Heart right ventricle (tissue), 16 donors: ENCODE results near the gene HDDC3. TPM values are rescaled to one million over a fixed set of nuclear protein-coding genes. Genes with fewer than 3 reads are reported as not detected.

Source experiments
- ATAC-seq, 8 donors: fragments of 200-7000 bp; cut with Tn5 transposase; one replicate each; pipeline ENCODE4 v1.9.1; 2020; ENCODE audit warnings: mild to moderate bottlenecking in 8 of 8, moderate library complexity in 8 of 8, moderate number of reproducible peaks in 1 of 8
- DNase-seq, 2 donors: peaks; one replicate each; pipeline ENCODE4 v3.0.0-alpha.2; 2020
- H3K27ac ChIP-seq, 10 donors: fragments of 200-600 bp; sonication (generic) in 2 of 10; one replicate each; pipeline versions ENCODE4 v1.5.0 to v1.8.0; 2020 to 2022; ENCODE audit warnings: mild to moderate bottlenecking in 3 of 10
- H3K27me3 ChIP-seq, 7 donors: fragments of 200-600 bp; one replicate each; pipeline ENCODE4 v1.8.0; 2021 to 2022; ENCODE audit warnings: mild to moderate bottlenecking in 2 of 7
- H3K36me3 ChIP-seq, 9 donors: fragments of 200-600 bp; sonication (generic) in 1 of 9; one replicate each; pipeline versions ENCODE4 v1.5.0 to v1.8.0; 2020 to 2022; ENCODE audit warnings: mild to moderate bottlenecking in 2 of 9
- H3K4me1 ChIP-seq, 9 donors: fragments of 200-600 bp; sonication (generic) in 1 of 9; one replicate each; pipeline versions ENCODE4 v1.5.0 to v1.8.0; 2020 to 2022; ENCODE audit warnings: mild to moderate bottlenecking in 4 of 9
- H3K4me3 ChIP-seq, 10 donors: fragments of 200-600 bp; sonication (generic) in 2 of 10; one replicate each; pipeline versions ENCODE4 v1.5.0 to v1.8.0; 2020 to 2022; ENCODE audit warnings: mild to moderate bottlenecking in 7 of 10, moderate library complexity in 2 of 10
- H3K9me3 ChIP-seq, 11 donors: fragments of 200-600 bp in 10 of 11; sonication (generic) in 2 of 11; one replicate each; pipeline versions ENCODE4 v1.5.0 to v1.8.0; 2013 to 2022; ENCODE audit warnings: mild to moderate bottlenecking in 2 of 11, control low read depth in 1 of 11, moderate library complexity in 1 of 11
- WGBS, 2 donors: extraction: QIAGEN DNeasy Blood & Tissue Kit; methylation state at CpG; one replicate each; pipeline ENCODE4 v1.1.7; 2013; ENCODE audit warnings: inconsistent platforms in 1 of 2; 5-methylcytosine and 5-hydroxymethylcytosine counted together
- intact Hi-C, 10 donors: fragments of 100-400 bp; cut with DNase I; formaldehyde crosslinking; loops; one replicate each; pipeline versions ENCODE4 v1.11.1 to v1.14.2; 2022
- long read RNA-seq, 3 donors: library from polyadenylated mRNA; unstranded; transcript quantifications; one replicate each; pipeline ENCODE4 v2.0.0, GENCODE V29; 2020 to 2021
- polyA plus RNA-seq, 2 donors: library from polyadenylated mRNA; stranded (reverse); fragments of 200-250 nt; gene quantifications; one replicate each; pipeline ENCODE4 v1.2.3, GENCODE V29; 2013
- total RNA-seq, 10 donors: library from RNA; stranded (reverse); fragmentation: NEBNext Ultra II Directional in 3 of 10; extraction: Animal tissue kit (Norgen Biotek cat#: 25700) in 3 of 10; gene quantifications; one replicate each; pipeline versions ENCODE4 v1.2.1 to v1.2.4, GENCODE V29; 2021 to 2023
- TF ChIP-seq, protein P1 (sequence below), 9 donors: fragments of 200-600 bp; sonication (generic) in 2 of 9; IDR thresholded peaks; one replicate each; pipeline versions ENCODE4 v1.5.0 to v1.8.0; 2021 to 2022; ENCODE audit warnings: antibody characterized with exemption in 9 of 9, mild to moderate bottlenecking in 5 of 9, moderate library complexity in 1 of 9
- donor health status: Arrhythmogenic right ventricular cardiomyopathy.
- donor health status: ischemic (EF 13 %, LVEDD 7.1; RV severe dilation, severe dysfunction).
- donor health status: healthy with polysubstance abuse.
- donor health status: DM: no; HTN: yes; CAD: no.
- donor health status: DM: no; HTN: no; CAD: no.
- donor health status: ischemic (EF 25% LVEDD 6.9; RV normal size, moderate dysfunction).
- donor health status: ischemic (EF 25% LVEDD 5.7; RV mildly dilated, moderate dysfunction).
- donor health status: healthy.
- donor health status: DM: yes; HTN: yes; CAD: no.
- donor health status: Ischemic cardiomyopathy.
- donor health status: ischemic (EF 35%, LVEDD 5.7; RV mildly dilated, moderate dysfunction).
- donor health status: nonischemic (EF 11% LVEDD 7.7; RV severe dilation, severe dysfunction).
- donor health status: DM: yes; HTN: yes; CAD: no.
- donor health status: PGD.
- donor health status: ischemic (EF 29% LVEDD 5.4; RV normal size, mild dysfunction).
- donor health status: nonischemic (EF 23%, LVEDD 6.1; RV moderate dilation, normal function).

The HDDC3 gene, protein sequence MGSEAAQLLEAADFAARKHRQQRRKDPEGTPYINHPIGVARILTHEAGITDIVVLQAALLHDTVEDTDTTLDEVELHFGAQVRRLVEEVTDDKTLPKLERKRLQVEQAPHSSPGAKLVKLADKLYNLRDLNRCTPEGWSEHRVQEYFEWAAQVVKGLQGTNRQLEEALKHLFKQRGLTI
- 10 to 100 TPM; 10.7 to 18.2 (median 14.6) TPM for total RNA-seq
- 10 to 100 TPM; 15.3 to 18.0 TPM for polyA plus RNA-seq
- long read RNA-seq, donor 1, full-length matches to known transcripts, result 9 of 9 reads
- long read RNA-seq, donor 1, partial matches to known transcripts, result 0 of 9 reads
- long read RNA-seq, donor 1, other reads (novel, unspliced or antisense), result 0 of 9 reads
- long read RNA-seq, donor 2, transcript HDDC3-202 (4 exons, 1,880 nt), result major isoform, 10 of 15 reads
- long read RNA-seq, donor 2, partial matches to known transcripts, result 0 of 15 reads
- long read RNA-seq, donor 2, other reads (novel, unspliced or antisense), result 4 of 15 reads
- long read RNA-seq, donor 3, partial matches to known transcripts, result 0 of 12 reads
- long read RNA-seq, donor 3, other reads (novel, unspliced or antisense), result 4 of 12 reads

DNA sequence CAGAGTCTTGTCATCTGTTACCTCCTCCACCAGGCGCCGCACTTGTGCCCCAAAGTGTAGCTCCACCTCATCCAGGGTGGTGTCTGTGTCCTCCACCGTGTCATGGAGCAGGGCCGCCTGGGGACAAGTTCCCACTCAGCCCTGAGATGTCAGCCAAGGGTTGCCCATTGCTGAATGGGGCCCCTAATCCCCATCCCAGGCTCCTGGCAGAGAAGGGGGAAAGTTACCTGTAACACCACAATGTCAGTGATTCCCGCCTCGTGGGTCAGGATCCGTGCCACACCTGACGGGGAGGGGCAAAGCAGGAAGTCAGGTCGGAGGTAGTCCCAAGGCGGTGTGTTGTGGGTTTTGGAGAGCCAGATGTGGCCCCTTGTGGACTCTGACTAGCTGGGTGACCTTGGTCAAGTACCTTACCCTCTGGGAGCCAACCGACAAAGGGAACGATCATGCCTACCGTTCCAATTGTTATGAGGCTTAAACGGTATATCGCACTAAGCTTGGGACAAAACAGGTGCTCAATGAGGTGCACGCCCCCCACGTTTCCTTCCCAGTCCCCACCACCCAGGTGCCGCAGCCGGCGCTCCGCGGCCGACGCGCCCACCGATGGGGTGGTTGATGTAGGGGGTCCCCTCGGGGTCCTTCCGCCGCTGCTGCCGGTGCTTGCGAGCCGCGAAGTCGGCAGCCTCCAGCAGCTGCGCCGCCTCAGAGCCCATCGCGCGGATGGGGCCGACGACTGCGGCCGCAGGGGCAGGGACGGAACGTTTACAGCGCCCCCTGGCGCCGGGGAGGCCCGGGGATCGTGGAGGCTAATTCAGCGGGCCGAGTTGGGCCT lies at the start of gene HDDC3:
HDDC3 (minus strand) TSS at position 722 of the 832 bp plus-strand sequence; CDS start at position 713, 9 bp downstream.
- Histone ChIP-seq H3K9me3 (no peaks in the 10 kb centered on the region), H3K27me3 (no peaks in the 10 kb centered on the region), H3K4me3 (peak within 1 kb of the TSS; percentile 49 to 92 (median 78)), H3K4me1 (peaks cover 18 to 74% (median 53%) of the 10 kb centered on the region in 9 donors), H3K27ac (peak within 1 kb of the TSS; percentile 81 to 98 (median 96)), H3K36me3 (peaks cover 0 to 10% (median 0%) of the 10 kb centered on the region in 9 donors)
- 1 to 2% methylated on average over 52 of the region's 52 CpGs for WGBS, 2 donors
- TF ChIP-seq, protein P1, sequence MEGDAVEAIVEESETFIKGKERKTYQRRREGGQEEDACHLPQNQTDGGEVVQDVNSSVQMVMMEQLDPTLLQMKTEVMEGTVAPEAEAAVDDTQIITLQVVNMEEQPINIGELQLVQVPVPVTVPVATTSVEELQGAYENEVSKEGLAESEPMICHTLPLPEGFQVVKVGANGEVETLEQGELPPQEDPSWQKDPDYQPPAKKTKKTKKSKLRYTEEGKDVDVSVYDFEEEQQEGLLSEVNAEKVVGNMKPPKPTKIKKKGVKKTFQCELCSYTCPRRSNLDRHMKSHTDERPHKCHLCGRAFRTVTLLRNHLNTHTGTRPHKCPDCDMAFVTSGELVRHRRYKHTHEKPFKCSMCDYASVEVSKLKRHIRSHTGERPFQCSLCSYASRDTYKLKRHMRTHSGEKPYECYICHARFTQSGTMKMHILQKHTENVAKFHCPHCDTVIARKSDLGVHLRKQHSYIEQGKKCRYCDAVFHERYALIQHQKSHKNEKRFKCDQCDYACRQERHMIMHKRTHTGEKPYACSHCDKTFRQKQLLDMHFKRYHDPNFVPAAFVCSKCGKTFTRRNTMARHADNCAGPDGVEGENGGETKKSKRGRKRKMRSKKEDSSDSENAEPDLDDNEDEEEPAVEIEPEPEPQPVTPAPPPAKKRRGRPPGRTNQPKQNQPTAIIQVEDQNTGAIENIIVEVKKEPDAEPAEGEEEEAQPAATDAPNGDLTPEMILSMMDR (IDR thresholded peaks at IDR 0.05), result peak; percentile 92 to 99 (median 97)
- peak; percentile 58 to 74 (median 66) for ATAC-seq
- intact Hi-C loops, result loop anchor here in 7 of 10 donors (1.0 to 5.0 kb wide), 6 partner anchors 29 to 285 kb away; partner anchors contain the start of gene MAN2A2 (in 2 of the 7)
- peak; percentile 93 to 95 for DNase-seq

DNA sequence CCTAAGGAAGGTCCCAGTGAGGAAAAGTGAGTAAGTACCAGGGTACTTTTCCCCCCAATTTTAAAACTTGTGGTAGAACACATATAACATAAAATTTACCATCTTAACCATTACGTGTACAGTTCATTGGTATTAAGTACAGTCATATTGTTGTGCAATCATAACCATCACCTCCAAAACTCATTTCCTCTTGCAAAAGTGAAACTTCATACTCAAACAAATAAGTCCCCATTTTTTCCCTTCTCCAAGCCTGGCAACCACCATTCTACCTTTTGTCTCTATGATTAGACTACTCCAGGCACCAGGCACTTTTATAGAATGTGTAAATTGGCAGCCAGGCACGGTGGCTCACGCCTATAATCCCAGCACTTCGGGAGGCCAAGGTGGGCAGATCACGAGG lies 49.8 kb upstream of the HDDC3 start:
- Histone ChIP-seq H3K36me3 (peaks cover 0 to 63% (median 0%) of the 10 kb centered on the region in 9 donors), H3K9me3 (no peaks in the 10 kb centered on the region), H3K27me3 (no peaks in the 10 kb centered on the region), H3K4me3 (no peak overlapping the region), H3K4me1 (no peaks in the 10 kb centered on the region), H3K27ac (no peak overlapping the region)
- intact Hi-C loops, result no loop called here
- 94 to 97% methylated on average over 5 of the region's 5 CpGs for WGBS, 2 donors
- no peak for ATAC-seq
- TF ChIP-seq, protein P1 (IDR thresholded peaks at IDR 0.05), result no peak
- no peak for DNase-seq

DNA sequence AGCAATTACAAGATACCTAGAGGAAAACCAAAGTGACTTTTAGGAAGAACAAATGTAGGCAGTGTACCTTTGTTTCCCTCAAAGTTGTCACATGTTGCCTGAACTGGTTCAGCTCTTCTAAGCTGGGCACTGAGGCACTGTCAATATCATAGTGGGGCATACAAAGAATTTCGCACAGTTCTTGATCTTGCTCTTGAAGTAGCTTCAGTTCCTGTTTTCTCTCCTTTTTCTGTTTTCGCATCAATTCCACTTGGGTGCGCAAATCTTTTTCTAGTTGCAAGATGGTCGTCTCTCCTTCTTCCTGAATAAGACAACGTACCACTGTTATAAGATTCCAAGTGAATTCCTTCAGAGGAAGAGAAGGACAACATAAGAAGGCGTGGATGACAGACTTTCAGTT lies 49.3 kb upstream of the HDDC3 start:
- TF ChIP-seq, protein P1 (IDR thresholded peaks at IDR 0.05), result no peak
- H3K27me3 ChIP-seq, result no peaks in the 10 kb centered on the region
- no peaks in the 10 kb centered on the region for H3K9me3 ChIP-seq
- no peaks in the 10 kb centered on the region for H3K4me1 ChIP-seq
- H3K36me3 ChIP-seq, result peaks cover 0 to 67% (median 0%) of the 10 kb centered on the region in 9 donors
- no peak for DNase-seq
- 95 to 96% methylated on average over 6 of the region's 6 CpGs for WGBS, 2 donors
- no peak for ATAC-seq
- H3K27ac ChIP-seq, result no peak overlapping the region
- no peak overlapping the region for H3K4me3 ChIP-seq
- intact Hi-C loops, result no loop called here

DNA sequence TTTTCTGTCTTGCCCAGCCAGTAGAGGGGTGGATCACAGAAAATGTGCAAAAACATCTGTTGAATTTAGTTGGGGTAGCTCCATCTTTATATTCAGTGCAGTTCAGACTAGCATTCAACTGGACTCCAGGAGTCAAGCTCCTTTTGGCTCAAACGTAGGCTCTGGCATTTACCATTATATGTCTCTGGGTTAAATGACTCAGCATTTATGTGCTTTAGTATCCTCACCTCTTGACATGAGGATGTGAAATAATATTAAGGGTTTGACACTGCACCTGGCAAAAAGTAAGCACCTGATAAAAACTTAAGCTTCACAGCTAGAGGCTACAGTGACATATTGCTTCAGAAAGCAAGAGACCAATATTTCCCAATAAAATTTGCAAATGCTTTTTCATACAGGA lies 47.2 kb upstream of the HDDC3 start:
- no peaks in the 10 kb centered on the region for H3K4me1 ChIP-seq
- H3K9me3 ChIP-seq, result no peaks in the 10 kb centered on the region
- H3K4me3 ChIP-seq, result no peak overlapping the region
- peaks cover 0 to 88% (median 0%) of the 10 kb centered on the region in 9 donors for H3K36me3 ChIP-seq
- H3K27ac ChIP-seq, result no peak overlapping the region
- ATAC-seq (no peak), DNase-seq (no peak)
- H3K27me3 ChIP-seq, result no peaks in the 10 kb centered on the region
- TF ChIP-seq, protein P1 (IDR thresholded peaks at IDR 0.05), result no peak
- intact Hi-C loops, result no loop called here
- WGBS, 2 donors, result 55 to 67% methylated on average over 1 of the region's 1 CpG
